HG02885 (cell line): ENCODE data around the gene C22orf23.
"Not testable (repeated sequence)": the region's sequence is repeated elsewhere in the genome, so short reads cannot be mapped to it uniquely, and the experiment has no call there.

Experiments
- ATAC-seq: cut with Tn5 transposase; IDR thresholded peaks from one replicate; pipeline ENCODE4 v1.9.1; 2021; ENCODE audit warnings: mild to moderate bottlenecking; ENCODE audit not compliant: unreplicated experiment, poor library complexity

The C22orf23 gene

DNA sequence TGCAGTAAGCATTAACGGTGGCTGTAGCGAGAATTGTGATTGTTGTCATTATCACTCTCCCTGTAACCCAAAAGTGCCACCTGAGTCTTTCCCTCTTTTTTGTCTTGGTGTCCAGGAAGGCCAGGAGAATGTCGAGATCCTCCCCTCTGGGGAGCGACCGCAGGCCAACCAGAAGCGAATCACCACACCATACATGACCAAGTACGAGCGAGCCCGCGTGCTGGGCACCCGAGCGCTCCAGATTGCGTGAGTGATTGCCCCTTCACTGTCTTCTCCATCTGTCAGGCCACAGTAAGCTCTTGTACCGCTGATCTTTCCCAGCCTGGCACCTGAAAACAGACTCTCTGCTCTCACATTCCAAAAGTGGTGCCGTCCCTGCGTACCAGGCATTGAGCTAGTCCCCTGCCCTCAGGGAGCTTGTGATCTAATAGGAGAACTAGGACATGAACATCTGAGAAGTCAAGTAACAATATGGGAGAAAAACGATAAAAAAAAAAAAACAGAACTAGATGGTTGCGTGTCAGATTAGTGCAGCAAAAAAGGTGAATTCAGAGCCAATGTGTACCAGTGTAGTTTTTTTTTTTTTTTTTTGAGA, 5.9 kb upstream of the C22orf23 start:
- no peak for ATAC-seq

- ATAC-seq: no peak
Observed at GRCh38 chr22:37957232-37957631, 3.8 kb upstream of the C22orf23 start.

DNA sequence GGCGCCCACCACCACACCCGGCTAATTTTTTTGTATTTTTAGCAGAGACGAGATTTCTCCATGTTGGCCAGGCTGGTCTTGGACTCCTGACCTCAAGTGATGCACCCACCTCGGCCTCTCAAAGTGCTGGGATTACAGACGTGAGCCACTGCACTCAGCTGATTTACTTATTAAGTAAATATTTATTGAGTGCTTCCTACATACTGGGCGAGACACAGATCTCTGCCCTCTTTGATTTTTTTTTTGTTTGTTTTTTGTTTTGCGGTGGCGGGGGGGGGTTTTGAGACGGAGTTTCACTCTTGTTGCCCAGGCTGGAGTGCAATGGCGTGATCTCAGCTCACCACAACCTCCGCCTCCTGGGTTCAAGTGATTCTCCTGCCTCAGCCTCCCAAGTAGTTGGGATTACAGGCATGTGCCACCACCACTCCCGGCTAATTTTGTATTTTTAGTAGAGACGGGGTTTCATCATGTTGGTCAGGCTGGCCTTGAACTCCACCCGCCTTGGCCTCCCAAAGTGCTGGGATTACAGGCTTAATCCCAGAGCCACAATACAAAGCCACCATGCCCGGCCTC, 2.5 kb upstream of the C22orf23 start:
- ATAC-seq: not testable (repeated sequence)

GRCh38 chr22:37954686-37955085, 1.3 kb upstream of the C22orf23 start:
- no peak for ATAC-seq

DNA sequence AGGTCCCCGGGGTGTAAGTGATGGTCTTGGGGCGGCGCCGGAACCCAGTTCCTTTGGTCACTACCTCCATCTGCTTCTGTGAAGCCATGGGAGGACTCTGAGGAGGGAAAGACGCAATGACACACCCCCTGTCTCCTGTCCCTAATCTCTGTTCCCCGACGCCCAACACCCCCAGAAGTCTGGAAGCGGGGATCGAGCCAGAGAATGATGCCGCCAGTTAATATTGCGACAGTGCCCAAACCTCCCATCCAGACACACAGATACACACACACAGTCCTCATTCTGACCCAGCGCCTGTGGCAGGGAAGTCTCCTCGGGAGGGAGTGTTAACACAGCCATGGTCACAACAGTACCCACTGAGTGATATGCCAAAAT, 352 bp downstream of the C22orf23 start:
- ATAC-seq: no peak

DNA sequence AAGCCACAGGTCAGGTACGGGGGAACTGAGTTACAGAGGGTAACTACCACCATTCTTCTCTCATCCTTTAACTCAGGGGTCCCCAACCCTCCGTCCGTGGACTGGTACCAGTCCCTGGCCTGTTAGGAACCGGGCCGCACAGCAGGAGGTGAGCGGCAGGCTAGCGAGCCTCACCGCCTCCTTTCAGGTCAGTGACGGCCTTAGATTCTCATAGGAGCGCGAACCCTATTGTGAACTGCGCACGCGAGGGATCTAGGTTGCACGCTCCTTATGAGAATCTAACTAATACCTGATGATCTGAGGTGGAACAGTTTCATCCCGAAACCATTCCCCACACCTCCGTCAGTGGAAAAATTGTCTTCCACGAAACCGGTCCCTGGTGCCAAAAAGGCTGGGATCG, 772 bp downstream of the C22orf23 start:
- not testable (repeated sequence) for ATAC-seq

GRCh38 chr22:37951305-37951704, 2.1 kb downstream of the C22orf23 start:
- no peak for ATAC-seq

- not testable (repeated sequence) for ATAC-seq
Observed at GRCh38 chr22:37947142-37947795, 6.1 kb downstream of the C22orf23 start.

GRCh38 chr22:37944423-37944822, 9.0 kb downstream of the C22orf23 start:
- ATAC-seq: not testable (repeated sequence)

DNA sequence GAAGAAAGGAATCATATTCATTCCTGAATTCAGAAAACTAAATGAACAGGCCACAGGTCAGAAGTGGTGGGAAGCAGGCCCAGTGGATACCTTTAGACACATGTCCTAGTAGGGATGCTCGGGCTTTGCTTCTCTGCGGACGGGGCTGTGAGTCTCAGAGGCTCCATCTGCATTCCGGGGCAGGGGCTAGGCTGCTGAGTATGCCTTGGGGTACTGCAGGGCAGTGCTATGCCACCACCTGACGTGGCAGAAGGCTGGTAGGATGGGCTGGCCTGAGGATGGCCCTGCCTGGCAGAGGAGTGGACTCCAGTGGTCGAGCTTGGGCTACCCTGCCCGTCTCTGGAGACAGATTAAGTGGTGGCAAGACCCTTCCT, 9.6 kb downstream of the C22orf23 start:
- no peak for ATAC-seq

- ATAC-seq: no peak
Observed at GRCh38 chr22:37943136-37943824, 10.1 kb downstream of the C22orf23 start.

- no peak for ATAC-seq
Observed at GRCh38 chr22:37942133-37942532, 11.3 kb downstream of the C22orf23 start.

GRCh38 chr22:37940698-37941376, 12.6 kb downstream of the C22orf23 start:
- no peak for ATAC-seq

DNA sequence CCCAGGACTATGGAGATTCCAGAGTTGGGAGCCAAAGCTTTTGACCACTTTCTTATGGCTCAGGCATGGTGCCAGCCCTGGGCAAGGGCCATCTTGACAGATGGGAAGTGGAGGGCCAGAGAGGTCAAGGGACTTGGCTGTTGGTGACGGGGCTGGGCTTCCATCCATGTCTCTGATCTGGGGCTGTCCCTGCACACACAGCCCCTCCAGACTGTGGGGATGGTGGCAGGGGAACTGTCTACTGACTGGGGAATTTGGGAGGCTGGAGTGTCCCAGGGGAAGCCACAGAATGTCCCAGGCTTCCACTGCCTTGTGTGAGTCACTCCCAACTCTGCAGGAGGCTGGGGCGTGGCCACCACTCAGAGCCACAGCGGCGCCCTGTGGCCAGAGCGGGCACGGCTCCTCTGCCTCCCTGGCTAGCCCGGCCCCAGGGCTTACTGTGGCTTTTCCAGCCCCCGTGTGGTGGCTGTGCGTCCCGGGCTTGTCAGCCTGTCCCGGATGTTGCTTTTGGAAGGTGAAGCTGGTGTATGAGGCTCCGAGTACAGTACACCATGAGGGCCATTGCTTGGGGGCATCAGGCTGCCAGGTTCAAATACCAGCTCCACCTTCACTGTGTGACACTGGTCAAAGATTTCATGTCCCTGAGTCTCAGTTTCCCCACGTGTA, 19.6 kb downstream of the C22orf23 start:
- ATAC-seq: peak; percentile 83

- ATAC-seq: no peak
Observed at GRCh38 chr22:37932821-37933578, 20.4 kb downstream of the C22orf23 start.

DNA sequence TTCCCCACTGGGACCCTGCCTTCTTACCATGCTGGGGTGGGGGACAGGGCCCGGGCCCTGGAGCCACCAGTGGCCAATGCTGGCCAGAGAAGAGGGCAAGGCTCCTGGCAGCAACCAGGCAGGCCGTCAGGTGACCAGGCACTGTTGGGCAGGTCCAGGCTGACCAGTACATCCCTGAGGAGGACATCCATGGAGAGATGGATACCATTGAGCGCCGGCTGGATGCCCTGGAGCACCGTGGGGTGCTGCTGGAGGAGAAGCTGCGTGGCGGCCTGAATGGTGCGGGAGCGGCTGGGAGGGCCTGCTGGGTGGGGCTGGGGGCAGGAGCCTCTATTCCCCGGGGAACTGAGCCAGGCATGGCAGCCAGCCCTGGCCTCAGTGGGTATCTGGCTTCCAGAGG, 21.0 kb downstream of the C22orf23 start:
- no peak for ATAC-seq

DNA sequence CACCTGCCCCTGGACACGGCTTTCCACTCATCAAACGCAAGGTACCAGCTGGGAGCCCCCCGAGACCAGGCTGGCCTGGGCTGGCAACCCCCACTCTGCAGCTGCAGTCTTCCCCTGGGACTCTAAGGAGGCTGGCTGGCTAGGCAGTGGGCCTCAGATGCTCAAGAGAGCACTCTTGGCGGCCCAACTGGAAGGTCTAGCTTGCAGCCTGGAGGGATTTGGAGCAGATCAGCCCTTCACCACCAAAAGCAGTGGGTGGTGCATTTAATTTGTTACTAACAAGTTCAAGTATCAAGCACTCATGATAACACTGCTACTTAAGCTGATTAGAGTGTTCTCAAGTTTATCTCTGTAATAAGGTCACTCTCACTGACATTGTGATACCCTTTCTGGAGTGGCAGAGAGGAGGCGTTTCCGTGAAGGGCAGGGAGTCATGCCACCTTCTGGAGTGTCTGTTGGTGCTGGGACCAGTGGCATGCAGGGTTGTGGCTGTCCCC, 21.5 kb downstream of the C22orf23 start:
- no peak for ATAC-seq

DNA sequence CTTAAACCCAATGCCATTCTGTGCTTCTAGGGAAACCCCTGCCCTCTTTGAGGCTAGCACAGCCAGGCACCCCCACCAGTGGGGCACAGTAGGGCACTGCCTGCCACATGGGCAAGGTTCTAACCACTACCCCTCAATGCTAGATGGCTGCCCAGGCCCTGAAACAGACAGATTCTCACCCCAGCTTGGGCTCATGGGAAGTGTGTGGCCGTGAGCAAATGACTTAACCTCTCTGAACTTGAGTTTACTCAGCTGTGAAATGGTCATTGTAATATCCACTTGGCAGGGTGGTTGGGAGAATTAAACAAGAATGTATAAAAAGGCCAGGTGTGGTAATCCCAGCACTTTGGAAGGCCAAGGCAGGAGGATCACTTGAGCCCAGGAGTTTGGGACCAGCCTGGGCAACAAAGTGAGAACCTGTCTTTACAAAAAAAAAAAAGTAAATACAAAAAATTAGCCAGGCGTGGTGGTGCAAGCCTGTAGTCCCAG, 22.4 kb downstream of the C22orf23 start:
- no peak for ATAC-seq

DNA sequence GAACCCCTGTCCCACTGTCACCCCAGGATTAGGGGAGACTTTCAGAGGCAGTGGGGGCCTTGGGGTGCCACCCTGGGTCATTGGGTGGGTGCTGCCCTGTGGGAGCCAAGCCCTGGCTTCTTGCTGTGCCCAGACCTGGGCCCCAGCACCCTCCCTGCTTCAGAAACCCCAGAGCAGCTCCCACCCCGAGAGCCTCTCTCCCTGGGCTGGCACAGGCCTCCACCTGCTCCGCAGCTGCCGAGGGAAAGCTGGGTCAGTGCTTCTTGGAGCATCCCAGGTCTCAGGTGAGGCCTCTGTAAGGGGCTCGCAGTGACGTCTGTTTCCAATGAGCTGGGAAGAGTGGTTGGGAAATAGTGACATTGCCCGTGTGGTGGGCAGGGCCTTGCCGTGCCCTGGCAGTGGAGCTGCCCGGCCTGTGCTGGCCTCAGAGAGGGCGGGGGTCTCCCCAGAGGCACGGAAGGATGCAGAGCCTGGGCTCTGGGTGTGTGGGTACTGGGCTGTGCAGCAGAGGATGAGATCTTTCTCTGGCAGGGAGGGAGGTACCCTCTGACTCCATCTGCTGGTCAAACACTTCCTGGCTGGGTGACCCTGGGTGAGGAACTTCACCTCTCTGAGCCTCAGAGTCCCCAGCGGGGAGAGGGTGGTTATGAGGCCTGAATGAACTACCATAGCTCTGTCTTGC, 23.0 kb downstream of the C22orf23 start:
- ATAC-seq: no peak
